SK-MEL-5 (cell line): ENCODE results near the gene PRKG1. TPM values are rescaled to one million over a fixed set of nuclear protein-coding genes. Genes with fewer than 3 reads are reported as not detected.
"Not testable (repeated sequence)": the region's sequence is repeated elsewhere in the genome, so short reads cannot be mapped to it uniquely, and the experiment has no call there.

Source experiments
- DNase-seq: peaks from one replicate; pipeline ENCODE4 v3.0.0-alpha.2; 2016; ENCODE audit warnings: low read depth, low spot score
- in situ Hi-C: cut with HindIII; loops from 2 replicates; pipeline ENCODE4 v1.10.0; 2016; ENCODE audit warnings: low sequenced_read_pairs, high pct_unique_total_duplicates, low pct_unique_long_range_greater_than_20kb
- total RNA-seq: library from RNA; depleted of rRNA; stranded (reverse); fragments of >200 nt; shearing (Covaris generic); gene quantifications from 2 replicates; pipeline ENCODE4 v1.2.3, GENCODE V29; 2014

The PRKG1 gene
- total RNA-seq, 1 experiment from 2014 or later = 4.6 TPM

- in situ Hi-C loops = no loop called here
These were observed 954.2 kb downstream of the PRKG1 start for GRCh38 chr10:52028523-52028858.

GRCh38 chr10:52029628-52030027 lies 955.3 kb downstream of the PRKG1 start:
- no peak for DNase-seq
- in situ Hi-C loops = no loop called here

More at GRCh38 chr10:52028523-52028858, 954.2 kb downstream of the PRKG1 start:
- no peak for DNase-seq

GRCh38 chr10:52030051-52030790 lies 955.9 kb downstream of the PRKG1 start:
- DNase-seq = no peak
- in situ Hi-C loops = no loop called here

GRCh38 chr10:52030975-52031374 lies 956.7 kb downstream of the PRKG1 start:
- DNase-seq = no peak
- in situ Hi-C loops = no loop called here

- DNase-seq = no peak
- in situ Hi-C loops = no loop called here
These were observed 957.5 kb downstream of the PRKG1 start for GRCh38 chr10:52031771-52032170.

GRCh38 chr10:52032681-52033629 lies 958.7 kb downstream of the PRKG1 start:
- in situ Hi-C loops = no loop called here
- no peak for DNase-seq

- DNase-seq, in situ Hi-C loops: not testable (repeated sequence)
These were observed 964.9 kb downstream of the PRKG1 start for GRCh38 chr10:52039002-52039793.

GRCh38 chr10:52040486-52040885 lies 966.2 kb downstream of the PRKG1 start:
- in situ Hi-C loops = no loop called here
- DNase-seq = no peak

- in situ Hi-C loops = no loop called here
- no peak for DNase-seq
These were observed 969.5 kb downstream of the PRKG1 start for GRCh38 chr10:52043811-52044210.

GRCh38 chr10:52048051-52048450 lies 973.8 kb downstream of the PRKG1 start:
- in situ Hi-C loops = no loop called here
- DNase-seq = no peak

- in situ Hi-C loops = no loop called here
- DNase-seq = no peak
These were observed 976.3 kb downstream of the PRKG1 start for GRCh38 chr10:52050429-52051047.

GRCh38 chr10:52053497-52053896 lies 979.2 kb downstream of the PRKG1 start:
- in situ Hi-C loops = no loop called here
- no peak for DNase-seq

- DNase-seq = no peak
- in situ Hi-C loops = no loop called here
These were observed 982.0 kb downstream of the PRKG1 start for GRCh38 chr10:52056291-52056690.

GRCh38 chr10:52059089-52059488 lies 984.8 kb downstream of the PRKG1 start:
- DNase-seq = no peak
- in situ Hi-C loops = no loop called here

GRCh38 chr10:52063159-52063558 lies 988.9 kb downstream of the PRKG1 start:
- in situ Hi-C loops = no loop called here
- DNase-seq = no peak

GRCh38 chr10:52064084-52064845 lies 990.0 kb downstream of the PRKG1 start:
- no peak for DNase-seq
- in situ Hi-C loops = no loop called here

GRCh38 chr10:52066383-52066782 lies 992.1 kb downstream of the PRKG1 start:
- peak; percentile 10 for DNase-seq
- in situ Hi-C loops = no loop called here
